ENCODE measurements around the gene GPR139. TPM values are rescaled to one million over a fixed set of nuclear protein-coding genes. Genes with fewer than 3 reads are reported as not detected.

Gene GPR139
- total RNA-seq, 1 donor from 2014 or later: not detected

- ATAC-seq (no peak), DNase-seq (ENCODE audit: low spot score) (no peak)
Measured at GRCh38 chr16:19991614-19992013, 82.1 kb downstream of the GPR139 start.

- DNase-seq (ENCODE audit: low spot score) (no peak), ATAC-seq (no peak)
Measured at GRCh38 chr16:19984135-19984534, 89.6 kb downstream of the GPR139 start.

Other genes with a start within 250 kb of the GPR139 start
- gene GPRC5B, start 189.0 kb downstream of the GPR139 start, total RNA-seq: 5.0 TPM

All from left lobe of liver (tissue), 2 donors.